ENCODE data around the gene TSEN34. TPM values are rescaled to one million over a fixed set of nuclear protein-coding genes. Genes with fewer than 3 reads are reported as not detected.
"Not testable (repeated sequence)": the region's sequence is repeated elsewhere in the genome, so short reads cannot be mapped to it uniquely, and the experiment has no call there.

Gene TSEN34
- total and polyA plus RNA-seq, 8 donors, result 25.5 to 147 (median 40.2) TPM

GRCh38 chr19:54240372-54241336 is 49.5 kb downstream of the TSEN34 start:
- H3K27ac ChIP-seq; H3K9me3 ChIP-seq; H3K4me1 ChIP-seq; H3K4me3 ChIP-seq; H3K36me3 ChIP-seq; intact Hi-C loops (cut with DNase I; ENCODE audit: low total_unique reads): not testable (repeated sequence)
- WGBS, 5 donors, result 47 to 65% (median 61%) methylated on average over 11 to 19 of the region's 22 CpGs
- peak in 1 of 2 donors; percentile 5 for DNase-seq
- H3K27me3 ChIP-seq, result peaks cover 0 to 12% (median 7%) of the 10 kb centered on the region in 3 donors

GRCh38 chr19:54242234-54242633 is 51.1 kb downstream of the TSEN34 start:
- peak overlapping the region in 1 of 4 donors; percentile 4 for H3K4me3 ChIP-seq
- H3K9me3 ChIP-seq; DNase-seq; H3K27ac ChIP-seq; intact Hi-C loops (cut with DNase I; ENCODE audit: low total_unique reads); H3K36me3 ChIP-seq; H3K4me1 ChIP-seq: not testable (repeated sequence)
- peaks cover 0 to 18% (median 7%) of the 10 kb centered on the region in 3 donors for H3K27me3 ChIP-seq
- WGBS, 5 donors, result 64 to 70% (median 66%) methylated on average over 2 to 4 of the region's 4 CpGs; no CpG with 5 or more reads in 2 of the 5 donors

GRCh38 chr19:54242646-54243045 is 51.5 kb downstream of the TSEN34 start, which contains the start of gene LILRA6:
LILRA6 (minus strand) TSS chr19:54242790.
- Histone ChIP-seq H3K27me3 (peaks cover 0 to 22% (median 11%) of the 10 kb centered on the region in 3 donors), H3K4me3 (peak within 1 kb of the TSS in 1 of 4 donors; percentile 4)
- H3K36me3 ChIP-seq; intact Hi-C loops (cut with DNase I; ENCODE audit: low total_unique reads); H3K4me1 ChIP-seq; H3K27ac ChIP-seq; H3K9me3 ChIP-seq: not testable (repeated sequence)
- WGBS, 5 donors, result 71 to 76% methylated on average over 4 to 6 of the region's 6 CpGs; no CpG with 5 or more reads in 3 of the 5 donors
- peak in 1 of 2 donors; percentile 23 for DNase-seq

GRCh38 chr19:54243809-54244208 is 52.7 kb downstream of the TSEN34 start:
- intact Hi-C loops (cut with DNase I; ENCODE audit: low total_unique reads); H3K4me3 ChIP-seq; H3K36me3 ChIP-seq; H3K27ac ChIP-seq; H3K9me3 ChIP-seq; DNase-seq: not testable (repeated sequence)
- Histone ChIP-seq H3K27me3 (peaks cover 0 to 32% (median 12%) of the 10 kb centered on the region in 3 donors), H3K4me1 (peaks cover 0 to 16% (median 0%) of the 10 kb centered on the region in 4 donors)
- 64 to 66% methylated on average over 4 to 6 of the region's 8 CpGs; no CpG with 5 or more reads in 3 of the 5 donors for WGBS, 5 donors

Other genes starting within 250 kb of the TSEN34 start
- under 1 TPM in 2 of 5 donors, not detected in 3; under 0.01 to 0.45 TPM for gene CACNG8, start 228.4 kb upstream of the TSEN34 start, total RNA-seq
- gene CACNG8, start 228.4 kb upstream of the TSEN34 start, polyA plus RNA-seq, result under 1 TPM in 2 of 3 donors, not detected in 1; under 0.01 to 0.03 TPM
- under 1 TPM in 1 of 5 donors, not detected in 4; 0.58 TPM for gene CACNG6, start 199.7 kb upstream of the TSEN34 start, total RNA-seq
- gene CACNG6, start 199.7 kb upstream of the TSEN34 start, polyA plus RNA-seq, result under 1 TPM in 2 of 3 donors, not detected in 1; 0.13 to 0.46 TPM
- gene VSTM1, start 127.4 kb upstream of the TSEN34 start, total RNA-seq, result not detected
- not detected for gene VSTM1, start 127.4 kb upstream of the TSEN34 start, polyA plus RNA-seq
- not detected for gene TARM1, start 109.9 kb upstream of the TSEN34 start, total RNA-seq
- gene TARM1, start 109.9 kb upstream of the TSEN34 start, polyA plus RNA-seq, result not detected
- 1 to 10 TPM in 1 of 5 donors, under 1 TPM in 1, not detected in 3; 0.45 to 2.6 TPM for gene OSCAR, start 90.5 kb upstream of the TSEN34 start, total RNA-seq
- under 1 TPM in 2 of 3 donors, not detected in 1; 0.81 to 0.95 TPM for gene OSCAR, start 90.5 kb upstream of the TSEN34 start, polyA plus RNA-seq
- 100 to 1,000 TPM in 1 of 5 donors, 10 to 100 TPM in 1, 1 to 10 TPM in 2, not detected in 1; 7.0 to 401 (median 16.2) TPM for gene NDUFA3, start 88.5 kb upstream of the TSEN34 start, total RNA-seq
- gene NDUFA3, start 88.5 kb upstream of the TSEN34 start, polyA plus RNA-seq, result 100 to 1,000 TPM; 253 to 356 (median 281) TPM
- gene TFPT, start 75.7 kb upstream of the TSEN34 start, total RNA-seq, result 10 to 100 TPM in 1 of 5 donors, 1 to 10 TPM in 2, under 1 TPM in 1, not detected in 1; 0.45 to 10.9 (median 4.8) TPM
- gene TFPT, start 75.7 kb upstream of the TSEN34 start, polyA plus RNA-seq, result 10 to 100 TPM; 22.9 to 31.8 (median 23.1) TPM
- 10 to 100 TPM; 22.8 to 98.2 (median 27.8) TPM for gene PRPF31, start 75.6 kb upstream of the TSEN34 start, total RNA-seq
- gene PRPF31, start 75.6 kb upstream of the TSEN34 start, polyA plus RNA-seq, result 10 to 100 TPM; 46.3 to 53.1 (median 46.3) TPM
- gene CNOT3, start 53.5 kb upstream of the TSEN34 start, total RNA-seq, result 100 to 1,000 TPM in 1 of 5 donors, 10 to 100 TPM in 4; 11.2 to 100 (median 36.2) TPM
- gene CNOT3, start 53.5 kb upstream of the TSEN34 start, polyA plus RNA-seq, result 10 to 100 TPM; 18.2 to 40.5 (median 22.3) TPM
- gene LENG1, start 31.6 kb upstream of the TSEN34 start, total RNA-seq, result 10 to 100 TPM in 2 of 5 donors, 1 to 10 TPM in 1, not detected in 2; 4.2 to 35.6 (median 21.0) TPM
- 10 to 100 TPM in 1 of 3 donors, 1 to 10 TPM in 2; 8.2 to 12.0 (median 8.6) TPM for gene LENG1, start 31.6 kb upstream of the TSEN34 start, polyA plus RNA-seq
- gene TMC4, start 18.1 kb upstream of the TSEN34 start, total RNA-seq, result 10 to 100 TPM; 28.0 to 99.5 (median 47.1) TPM
- 10 to 100 TPM; 33.4 to 49.8 (median 39.3) TPM for gene TMC4, start 18.1 kb upstream of the TSEN34 start, polyA plus RNA-seq
- 1,000 to 10,000 TPM in 1 of 5 donors, 100 to 1,000 TPM in 1, 10 to 100 TPM in 3; 22.0 to 1,215 (median 95.1) TPM for gene MBOAT7, start 1.7 kb upstream of the TSEN34 start, total RNA-seq
- 10 to 100 TPM; 14.1 to 20.6 (median 19.1) TPM for gene MBOAT7, start 1.7 kb upstream of the TSEN34 start, polyA plus RNA-seq
- 1,000 to 10,000 TPM in 4 of 5 donors, 100 to 1,000 TPM in 1; 634 to 2,012 (median 1,471) TPM for gene RPS9, start 9.6 kb downstream of the TSEN34 start, total RNA-seq
- 1,000 to 10,000 TPM; 4,159 to 5,346 (median 4,356) TPM for gene RPS9, start 9.6 kb downstream of the TSEN34 start, polyA plus RNA-seq
- 10 to 100 TPM in 1 of 5 donors, 1 to 10 TPM in 2, under 1 TPM in 1, not detected in 1; 0.89 to 74.7 (median 2.4) TPM for gene LILRB3, start 31.7 kb downstream of the TSEN34 start, total RNA-seq
- gene LILRB3, start 31.7 kb downstream of the TSEN34 start, polyA plus RNA-seq, result 1 to 10 TPM; 1.7 to 3.0 (median 2.5) TPM
- gene LILRA6, start 51.5 kb downstream of the TSEN34 start, total RNA-seq, result 1 to 10 TPM in 2 of 5 donors, under 1 TPM in 2, not detected in 1; 0.37 to 3.8 (median 1.4) TPM
- gene LILRA6, start 51.5 kb downstream of the TSEN34 start, polyA plus RNA-seq, result 1 to 10 TPM in 1 of 3 donors, under 1 TPM in 2; 0.20 to 1.8 (median 0.81) TPM
- 10 to 100 TPM in 1 of 5 donors, 1 to 10 TPM in 3, not detected in 1; 2.8 to 40.8 (median 5.0) TPM for gene LILRB5, start 66.0 kb downstream of the TSEN34 start, total RNA-seq
- 1 to 10 TPM in 2 of 3 donors, under 1 TPM in 1; 0.28 to 3.4 (median 3.0) TPM for gene LILRB5, start 66.0 kb downstream of the TSEN34 start, polyA plus RNA-seq
- gene LILRB2, start 89.8 kb downstream of the TSEN34 start, total RNA-seq, result 1 to 10 TPM in 3 of 5 donors, under 1 TPM in 1, not detected in 1; 0.87 to 2.2 (median 1.2) TPM
- 1 to 10 TPM; 1.1 to 2.0 (median 1.2) TPM for gene LILRB2, start 89.8 kb downstream of the TSEN34 start, polyA plus RNA-seq
- 1 to 10 TPM in 3 of 5 donors, not detected in 2; 2.6 to 8.5 (median 2.9) TPM for gene LILRA5, start 121.9 kb downstream of the TSEN34 start, total RNA-seq
- 1 to 10 TPM; 1.1 to 2.9 (median 1.2) TPM for gene LILRA5, start 121.9 kb downstream of the TSEN34 start, polyA plus RNA-seq
- not detected for gene LILRA4, start 147.9 kb downstream of the TSEN34 start, total RNA-seq
- gene LILRA4, start 147.9 kb downstream of the TSEN34 start, polyA plus RNA-seq, result not detected
- gene LAIR1, start 173.6 kb downstream of the TSEN34 start, total RNA-seq, result 1 to 10 TPM in 4 of 5 donors, under 1 TPM in 1; 0.87 to 9.1 (median 1.3) TPM
- gene LAIR1, start 173.6 kb downstream of the TSEN34 start, polyA plus RNA-seq, result 1 to 10 TPM; 4.1 to 6.1 (median 5.4) TPM
- 10 to 100 TPM in 1 of 5 donors, 1 to 10 TPM in 2, not detected in 2; 2.3 to 12.9 (median 7.0) TPM for gene TTYH1, start 224.2 kb downstream of the TSEN34 start, total RNA-seq
- 1 to 10 TPM in 1 of 3 donors, under 1 TPM in 1, not detected in 1; 0.12 to 1.4 TPM for gene TTYH1, start 224.2 kb downstream of the TSEN34 start, polyA plus RNA-seq

All from stomach (tissue), 9 donors.